ENCODE measurements around the gene GLB1L2.

The GLB1L2 gene

GRCh38 chr11:134333312-134333711 is 1.5 kb downstream of the GLB1L2 start:
- TF ChIP-seq TAF1 (IDR thresholded peaks at IDR 0.05; ENCODE audit: low read depth) (no peak), EGR1 (IDR thresholded peaks at IDR 0.05) (no peak), FOXM1 (IDR thresholded peaks at IDR 0.05; ENCODE audit: borderline replicate concordance, low read depth) (no peak), TCF12 (IDR thresholded peaks at IDR 0.05; ENCODE audit: low read depth) (no peak), CEBPB (IDR thresholded peaks at IDR 0.05) (no peak), CREB1 (IDR thresholded peaks at IDR 0.05; ENCODE audit: low read depth) (no peak)

- TF ChIP-seq YY1 (IDR thresholded peaks at IDR 0.05; ENCODE audit: low read depth) (no peak), FOXM1 (IDR thresholded peaks at IDR 0.05; ENCODE audit: borderline replicate concordance, low read depth) (no peak), USF1 (IDR thresholded peaks at IDR 0.05) (no peak), ZBTB7A (IDR thresholded peaks at IDR 0.05; ENCODE audit: low read depth) (no peak), EGR1 (IDR thresholded peaks at IDR 0.05) (no peak), TEAD4 (IDR thresholded peaks at IDR 0.05) (no peak), RAD21 (IDR thresholded peaks at IDR 0.05; ENCODE audit: low read depth) (no peak), MAX (IDR thresholded peaks at IDR 0.05) (no peak), REST (IDR thresholded peaks at IDR 0.05; ENCODE audit: low read depth) (no peak), EP300 (IDR thresholded peaks at IDR 0.05; ENCODE audit: borderline replicate concordance) (no peak), TCF12 (IDR thresholded peaks at IDR 0.05; ENCODE audit: low read depth) (no peak), CEBPB (IDR thresholded peaks at IDR 0.05) (no peak), NFIC (IDR thresholded peaks at IDR 0.05) (no peak), TAF1 (IDR thresholded peaks at IDR 0.05; ENCODE audit: low read depth) (no peak), CREB1 (IDR thresholded peaks at IDR 0.05; ENCODE audit: low read depth) (no peak)
Measured at GRCh38 chr11:134333946-134334345, 2.2 kb downstream of the GLB1L2 start.

GRCh38 chr11:134334796-134335571 is 3.2 kb downstream of the GLB1L2 start:
- TF ChIP-seq RAD21 (IDR thresholded peaks at IDR 0.05; ENCODE audit: low read depth) (no peak), TAF1 (IDR thresholded peaks at IDR 0.05; ENCODE audit: low read depth) (no peak), CEBPB (IDR thresholded peaks at IDR 0.05) (no peak)

GRCh38 chr11:134337051-134337450 is 5.3 kb downstream of the GLB1L2 start:
- TF ChIP-seq TEAD4 (IDR thresholded peaks at IDR 0.05) (no peak), RAD21 (IDR thresholded peaks at IDR 0.05; ENCODE audit: low read depth) (no peak), NFIC (IDR thresholded peaks at IDR 0.05) (no peak), EP300 (IDR thresholded peaks at IDR 0.05; ENCODE audit: borderline replicate concordance) (no peak), REST (IDR thresholded peaks at IDR 0.05; ENCODE audit: low read depth) (no peak), MAX (IDR thresholded peaks at IDR 0.05) (no peak), ZBTB7A (IDR thresholded peaks at IDR 0.05; ENCODE audit: low read depth) (no peak), EGR1 (IDR thresholded peaks at IDR 0.05) (no peak), USF1 (IDR thresholded peaks at IDR 0.05) (no peak)

- TF ChIP-seq EP300 (IDR thresholded peaks at IDR 0.05; ENCODE audit: borderline replicate concordance) (no peak), CEBPB (IDR thresholded peaks at IDR 0.05) (no peak), ZBTB7A (IDR thresholded peaks at IDR 0.05; ENCODE audit: low read depth) (no peak), EGR1 (IDR thresholded peaks at IDR 0.05) (no peak), REST (IDR thresholded peaks at IDR 0.05; ENCODE audit: low read depth) (no peak), RAD21 (IDR thresholded peaks at IDR 0.05; ENCODE audit: low read depth) (no peak), CREB1 (IDR thresholded peaks at IDR 0.05; ENCODE audit: low read depth) (no peak), TCF12 (IDR thresholded peaks at IDR 0.05; ENCODE audit: low read depth) (no peak), TAF1 (IDR thresholded peaks at IDR 0.05; ENCODE audit: low read depth) (no peak), USF1 (IDR thresholded peaks at IDR 0.05) (no peak), YY1 (IDR thresholded peaks at IDR 0.05; ENCODE audit: low read depth) (no peak), FOXM1 (IDR thresholded peaks at IDR 0.05; ENCODE audit: borderline replicate concordance, low read depth) (no peak)
Measured at GRCh38 chr11:134338068-134338467, 6.3 kb downstream of the GLB1L2 start.

Measured in Ishikawa (cell line).